ENCODE data around the gene IL3RA.

IL3RA gene

GRCh38 chrX:1386338-1387127 is 49.9 kb downstream of the IL3RA start:
- no peak for DNase-seq (ENCODE audit: low read depth)
- H3K4me3 ChIP-seq (ENCODE audit: low read length), result no peak overlapping the region
- TF ChIP-seq CTCF (conservative IDR thresholded peaks at IDR 0.05; ENCODE audit: low read depth, low read length), result no peak

- H3K4me3 ChIP-seq (ENCODE audit: low read length), result no peak overlapping the region
- DNase-seq (ENCODE audit: low read depth), result no peak
- TF ChIP-seq CTCF (conservative IDR thresholded peaks at IDR 0.05; ENCODE audit: low read depth, low read length), result no peak
These were observed 50.7 kb downstream of the IL3RA start for GRCh38 chrX:1387141-1387776.

GRCh38 chrX:1388651-1389050 is 52.1 kb downstream of the IL3RA start:
- DNase-seq (ENCODE audit: low read depth), result no peak
- H3K4me3 ChIP-seq (ENCODE audit: low read length), result no peak overlapping the region
- no peak for TF ChIP-seq CTCF (conservative IDR thresholded peaks at IDR 0.05; ENCODE audit: low read depth, low read length)

- H3K4me3 ChIP-seq (ENCODE audit: low read length), result no peak overlapping the region
- no peak for TF ChIP-seq CTCF (conservative IDR thresholded peaks at IDR 0.05; ENCODE audit: low read depth, low read length)
- DNase-seq (ENCODE audit: low read depth), result no peak
These were observed 52.8 kb downstream of the IL3RA start for GRCh38 chrX:1389181-1389992.

- H3K4me3 ChIP-seq (ENCODE audit: low read length), result peak overlapping the region; percentile 85
- no peak for DNase-seq (ENCODE audit: low read depth)
- TF ChIP-seq CTCF (conservative IDR thresholded peaks at IDR 0.05; ENCODE audit: low read depth, low read length), result no peak
These were observed 53.4 kb downstream of the IL3RA start for GRCh38 chrX:1389993-1390285.

GRCh38 chrX:1390621-1391369 is 54.2 kb downstream of the IL3RA start:
- no peak for DNase-seq (ENCODE audit: low read depth)
- peak overlapping the region; percentile 85 for H3K4me3 ChIP-seq (ENCODE audit: low read length)
- no peak for TF ChIP-seq CTCF (conservative IDR thresholded peaks at IDR 0.05; ENCODE audit: low read depth, low read length)
